Epithelial cell of esophagus (primary cell): ENCODE results near the gene NIPAL3.
"Not testable (repeated sequence)": the region's sequence is repeated elsewhere in the genome, so short reads cannot be mapped to it uniquely, and the experiment has no call there.

ENCODE experiments used
- DNase-seq: peaks from one replicate; pipeline ENCODE4 v3.0.0; 2010; ENCODE audit warnings: low read depth
- H3K4me3 ChIP-seq: 2 replicates; pipeline ENCODE4 v1.5.1; 2011; ENCODE audit warnings: mild to moderate bottlenecking, low read length, control low read depth
- CTCF ChIP-seq: IDR thresholded peaks from 2 replicates; pipeline ENCODE4 v1.5.1; 2011; ENCODE audit warnings: low read depth, mild to moderate bottlenecking, low read length, control low read depth, inconsistent platforms; ENCODE audit not compliant: insufficient read depth; ENCODE audit errors: missing control alignments

Gene NIPAL3

GRCh38 chr1:24489674-24490073 is 74.1 kb downstream of the NIPAL3 start:
- no peak for TF ChIP-seq CTCF
- no peak for DNase-seq
- H3K4me3 ChIP-seq, result no peak overlapping the region

GRCh38 chr1:24490101-24490781 is 74.6 kb downstream of the NIPAL3 start:
- TF ChIP-seq CTCF, result no peak
- H3K4me3 ChIP-seq, result no peak overlapping the region
- DNase-seq, result no peak

- no peak overlapping the region for H3K4me3 ChIP-seq
- DNase-seq, result no peak
- TF ChIP-seq CTCF, result peak; percentile 8
Measured at GRCh38 chr1:24491577-24492360, 76.2 kb downstream of the NIPAL3 start.

- DNase-seq, H3K4me3 ChIP-seq: not testable (repeated sequence)
Measured at GRCh38 chr1:24492935-24493334, 77.3 kb downstream of the NIPAL3 start.

GRCh38 chr1:24493785-24494184 is 78.2 kb downstream of the NIPAL3 start:
- DNase-seq, result no peak
- TF ChIP-seq CTCF, result no peak
- no peak overlapping the region for H3K4me3 ChIP-seq

GRCh38 chr1:24498589-24498988 is 83.0 kb downstream of the NIPAL3 start:
- H3K4me3 ChIP-seq, result no peak overlapping the region
- no peak for DNase-seq
- no peak for TF ChIP-seq CTCF

- no peak for TF ChIP-seq CTCF
- no peak overlapping the region for H3K4me3 ChIP-seq
Measured at GRCh38 chr1:24500448-24501048, 84.9 kb downstream of the NIPAL3 start.

More at GRCh38 chr1:24500448-24501048, 84.9 kb downstream of the NIPAL3 start:
- no peak for DNase-seq
